Parathyroid adenoma (tissue), 2 donors: ENCODE data around the gene SLC38A6.

Experiments used
- H2AFZ ChIP-seq: fragments of 300-600 bp; sonication (generic); one replicate; pipeline ENCODE4 v1.7.0; 2017; ENCODE audit warnings: antibody characterized with exemption, mild to moderate bottlenecking
- H3K27ac ChIP-seq: fragments of 300-600 bp; sonication (generic); one replicate; pipeline ENCODE4 v1.7.0; 2017
- H3K27me3 ChIP-seq: fragments of 300-600 bp; sonication (generic); one replicate; pipeline ENCODE4 v1.7.0; 2017; ENCODE audit warnings: low read length; ENCODE audit not compliant: control insufficient read depth, insufficient read depth
- H3K36me3 ChIP-seq: fragments of 300-600 bp; sonication (generic); one replicate; pipeline ENCODE4 v1.7.0; 2017; ENCODE audit warnings: low read length; ENCODE audit not compliant: control insufficient read depth, insufficient read depth
- H3K4me1 ChIP-seq: fragments of 300-600 bp; sonication (generic); one replicate; pipeline ENCODE4 v1.7.0; 2017; ENCODE audit warnings: control low read depth
- H3K4me2 ChIP-seq: fragments of 300-600 bp; sonication (generic); one replicate; pipeline ENCODE4 v1.7.0; 2017; ENCODE audit warnings: low read length
- H3K4me3 ChIP-seq: fragments of 300-600 bp; sonication (generic); one replicate; pipeline ENCODE4 v1.7.0; 2017; ENCODE audit warnings: low read depth, low read length
- H3K79me2 ChIP-seq: fragments of 300-600 bp; sonication (generic); one replicate; pipeline ENCODE4 v1.7.0; 2017; ENCODE audit warnings: control low read depth
- H3K9ac ChIP-seq: fragments of 300-600 bp; sonication (generic); one replicate; pipeline ENCODE4 v1.7.0; 2017; ENCODE audit warnings: mild to moderate bottlenecking
- H3K9me3 ChIP-seq: fragments of 300-600 bp; sonication (generic); one replicate; pipeline ENCODE4 v1.7.0; 2017; ENCODE audit warnings: low read length; ENCODE audit not compliant: control insufficient read depth
- CTCF ChIP-seq: fragments of 300-600 bp; sonication (generic); IDR thresholded peaks from one replicate; pipeline ENCODE4 v1.7.0; 2017; ENCODE audit warnings: antibody characterized with exemption, mild to moderate bottlenecking
- donor health status: primary hyperparathyroidism.

SLC38A6 gene

GRCh38 chr14:60973070-60973469 is 8.0 kb upstream of the SLC38A6 start:
- Histone ChIP-seq H3K9me3 (no peaks in the 10 kb centered on the region), H3K79me2 (no peaks in the 10 kb centered on the region), H3K9ac (no peak overlapping the region), H3K4me2 (no peak overlapping the region), H3K27me3 (no peaks in the 10 kb centered on the region), H3K27ac (no peak overlapping the region), H3K36me3 (no peaks in the 10 kb centered on the region), H2AFZ (no peak overlapping the region), H3K4me3 (no peak overlapping the region), H3K4me1 (peaks cover 5% of the 10 kb centered on the region)
- no peak for TF ChIP-seq CTCF

- no peak overlapping the region for H2AFZ ChIP-seq
- no peaks in the 10 kb centered on the region for H3K79me2 ChIP-seq
- no peak overlapping the region for H3K27ac ChIP-seq
- no peak overlapping the region for H3K9ac ChIP-seq
- H3K4me1 ChIP-seq, result peaks cover 10% of the 10 kb centered on the region
- no peaks in the 10 kb centered on the region for H3K27me3 ChIP-seq
- no peaks in the 10 kb centered on the region for H3K36me3 ChIP-seq
- no peak for TF ChIP-seq CTCF
- H3K4me2 ChIP-seq, result no peak overlapping the region
- H3K4me3 ChIP-seq, result no peak overlapping the region
- H3K9me3 ChIP-seq, result no peaks in the 10 kb centered on the region
Measured at GRCh38 chr14:60974090-60974651, 6.9 kb upstream of the SLC38A6 start.

GRCh38 chr14:60975551-60975950 is 5.5 kb upstream of the SLC38A6 start:
- Histone ChIP-seq H3K9ac (no peak overlapping the region), H3K4me1 (peaks cover 12% of the 10 kb centered on the region), H3K4me2 (no peak overlapping the region), H3K27ac (no peak overlapping the region), H3K36me3 (no peaks in the 10 kb centered on the region), H3K79me2 (peaks cover under 1% of the 10 kb centered on the region), H3K4me3 (no peak overlapping the region), H3K9me3 (no peaks in the 10 kb centered on the region), H3K27me3 (no peaks in the 10 kb centered on the region), H2AFZ (no peak overlapping the region)
- TF ChIP-seq CTCF, result no peak

GRCh38 chr14:60977847-60978246 is 3.2 kb upstream of the SLC38A6 start:
- no peak overlapping the region for H3K4me3 ChIP-seq
- H2AFZ ChIP-seq, result no peak overlapping the region
- H3K9ac ChIP-seq, result no peak overlapping the region
- no peaks in the 10 kb centered on the region for H3K36me3 ChIP-seq
- H3K79me2 ChIP-seq, result peaks cover 13% of the 10 kb centered on the region
- H3K4me2 ChIP-seq, result no peak overlapping the region
- no peak for TF ChIP-seq CTCF
- H3K27ac ChIP-seq, result no peak overlapping the region
- H3K9me3 ChIP-seq, result no peaks in the 10 kb centered on the region
- H3K27me3 ChIP-seq, result no peaks in the 10 kb centered on the region
- peaks cover 12% of the 10 kb centered on the region for H3K4me1 ChIP-seq
